MM.1S (cell line): ENCODE data around the gene DCP1B.

ENCODE experiments used
- CTCF ChIP-seq: fragments of 300-600 bp; sonication (generic); IDR thresholded peaks from 2 replicates; pipeline ENCODE4 v1.5.1; 2016; ENCODE audit warnings: antibody characterized with exemption, low read length, mixed read lengths
- EZH2 ChIP-seq: fragments of 300-600 bp; sonication (generic); optimal IDR thresholded peaks from 2 replicates; pipeline ENCODE3; 2017; ENCODE audit warnings: low read depth, mild to moderate bottlenecking, antibody characterized with exemption, low read length, mixed read lengths
- EZH2phosphoT487 ChIP-seq: fragments of 300-600 bp; sonication (generic); IDR thresholded peaks from 2 replicates; pipeline ENCODE4 v1.6.1; 2018; ENCODE audit warnings: antibody characterized with exemption, low read length

GRCh38 chr12:2004113-2004929 lies at the start of gene DCP1B:
- TF ChIP-seq EZH2 = no peak
- TF ChIP-seq CTCF = no peak
- no peak for TF ChIP-seq EZH2phosphoT487
